Activated CD4-positive, alpha-beta T cell treated with anti-CD3 and anti-CD28 coated beads, Interleukin-2, amount 10 ng/mL, durations not matched to agents 24 days and 14 days (primary cell): Measurements from ENCODE around the gene DHRS3. TPM values are rescaled to one million over a fixed set of nuclear protein-coding genes. Genes with fewer than 3 reads are reported as not detected.

Experiments
- DNase-seq: peaks from one replicate; pipeline ENCODE4 v3.0.0; 2022
- H3K27ac Mint-ChIP-seq: one replicate; pipeline ENCODE4 v1.8.0; 2022; ENCODE audit warnings: mild to moderate bottlenecking, mixed read lengths
- H3K27me3 Mint-ChIP-seq: one replicate; pipeline ENCODE4 v1.8.0; 2022; ENCODE audit warnings: mixed read lengths
- H3K36me3 Mint-ChIP-seq: one replicate; pipeline ENCODE4 v1.8.0; 2022; ENCODE audit warnings: low read depth, mild to moderate bottlenecking, mixed read lengths
- H3K4me1 Mint-ChIP-seq: one replicate; pipeline ENCODE4 v1.8.0; 2021; ENCODE audit warnings: mixed read lengths
- H3K4me3 Mint-ChIP-seq: one replicate; pipeline ENCODE4 v1.8.0; 2022; ENCODE audit warnings: mild to moderate bottlenecking, moderate library complexity, mixed read lengths
- H3K9me3 Mint-ChIP-seq: one replicate; pipeline ENCODE4 v1.8.0; 2021; ENCODE audit warnings: mixed read lengths
- intact Hi-C: fragments of 100-400 bp; cut with micrococcal nuclease; formaldehyde crosslinking; loops from one replicate; pipeline ENCODE4 v1.15.1; 2023
- total RNA-seq: library from RNA; stranded (reverse); gene quantifications from 2 replicates; pipeline ENCODE4 v1.2.3, GENCODE V29; 2022

The DHRS3 gene
- total RNA-seq, 1 donor from 2014 or later: 69.2 TPM

DNA sequence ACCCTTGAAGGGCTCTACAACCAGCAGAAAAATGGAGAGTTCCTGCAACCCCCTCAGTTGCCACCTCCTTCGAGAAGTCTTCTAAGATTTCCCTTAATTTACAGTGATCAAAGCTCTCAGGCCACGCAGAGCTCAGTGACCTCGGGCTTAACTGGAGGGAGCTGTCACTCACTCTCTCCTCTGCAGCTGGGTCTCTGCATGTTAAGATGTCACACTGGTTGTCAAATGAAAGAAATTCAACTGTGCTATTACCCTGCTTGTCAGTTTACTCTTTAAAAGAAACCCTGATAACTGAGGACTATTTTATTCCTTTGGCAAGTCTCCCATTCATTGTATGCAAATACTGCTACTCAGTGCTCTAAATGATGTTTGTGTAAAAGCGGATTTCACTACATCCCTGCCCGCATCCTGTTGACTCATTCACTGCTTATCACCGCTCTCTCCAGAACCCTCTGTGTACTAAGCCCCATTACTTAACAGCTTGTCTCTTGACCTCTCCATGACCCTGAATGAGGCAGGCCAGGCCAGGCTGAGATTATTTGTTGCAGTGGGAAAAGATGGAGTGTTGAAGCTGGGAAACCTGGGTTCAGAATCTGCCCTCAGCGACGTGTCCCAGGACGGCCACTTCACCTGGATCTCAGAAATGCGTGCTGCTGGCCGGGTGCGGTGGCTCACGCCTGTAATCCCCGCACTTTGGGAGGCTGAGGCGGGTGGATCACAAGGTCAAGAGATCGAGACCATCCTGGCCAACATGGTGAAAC lies 13.7 kb downstream of the DHRS3 start:
- H3K27me3 Mint-ChIP-seq: no peaks in the 10 kb centered on the region
- H3K27ac Mint-ChIP-seq: peak overlapping the region; percentile 80
- peaks cover 4% of the 10 kb centered on the region for H3K9me3 Mint-ChIP-seq
- DNase-seq: peak; percentile 83
- intact Hi-C loops: loop anchor here (1.0 kb wide), 1 partner anchor 14 kb away; the partner anchor contains the start of gene DHRS3
- peaks cover 43% of the 10 kb centered on the region for H3K4me1 Mint-ChIP-seq
- H3K4me3 Mint-ChIP-seq: peak overlapping the region; percentile 59
- H3K36me3 Mint-ChIP-seq: peaks cover 40% of the 10 kb centered on the region

DNA sequence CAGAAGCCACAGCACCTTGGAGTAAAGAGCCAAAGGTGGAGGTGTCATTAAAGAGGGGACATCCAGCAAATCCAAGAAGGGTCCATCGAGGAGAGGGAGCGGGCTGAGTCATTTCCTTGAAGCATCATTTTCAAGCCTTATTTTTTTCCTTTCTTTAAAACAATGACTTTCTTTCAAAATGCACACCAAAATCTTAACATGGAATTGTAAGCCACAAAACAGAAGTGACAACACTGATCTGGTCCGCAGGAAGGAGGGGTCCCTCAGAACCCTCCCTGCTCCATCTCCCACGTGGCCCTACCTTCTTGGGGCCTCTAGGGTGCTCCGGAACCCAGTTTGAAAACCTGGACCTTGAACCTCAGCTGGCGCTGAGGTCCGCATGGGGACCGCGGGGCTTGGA lies 14.8 kb downstream of the DHRS3 start:
- intact Hi-C loops: no loop called here
- peaks cover 4% of the 10 kb centered on the region for H3K9me3 Mint-ChIP-seq
- H3K36me3 Mint-ChIP-seq: peaks cover 30% of the 10 kb centered on the region
- peaks cover 39% of the 10 kb centered on the region for H3K4me1 Mint-ChIP-seq
- H3K4me3 Mint-ChIP-seq: no peak overlapping the region
- no peak overlapping the region for H3K27ac Mint-ChIP-seq
- DNase-seq: no peak
- no peaks in the 10 kb centered on the region for H3K27me3 Mint-ChIP-seq

- intact Hi-C loops: no loop called here
- Mint-ChIP-seq H3K4me3 (no peak overlapping the region), H3K36me3 (peaks cover 24% of the 10 kb centered on the region), H3K27me3 (no peaks in the 10 kb centered on the region), H3K4me1 (peaks cover 42% of the 10 kb centered on the region), H3K9me3 (peaks cover 4% of the 10 kb centered on the region), H3K27ac (no peak overlapping the region)
- DNase-seq: no peak
Observed at GRCh38 chr1:12602659-12603024, 15.4 kb downstream of the DHRS3 start.

GRCh38 chr1:12601700-12602658 lies 16.0 kb downstream of the DHRS3 start:
- Mint-ChIP-seq H3K27ac (peak overlapping the region; percentile 26), H3K9me3 (no peaks in the 10 kb centered on the region), H3K4me1 (peaks cover 41% of the 10 kb centered on the region), H3K4me3 (no peak overlapping the region), H3K36me3 (peaks cover 19% of the 10 kb centered on the region), H3K27me3 (peaks cover 2% of the 10 kb centered on the region)
- intact Hi-C loops: no loop called here
- no peak for DNase-seq

DNA sequence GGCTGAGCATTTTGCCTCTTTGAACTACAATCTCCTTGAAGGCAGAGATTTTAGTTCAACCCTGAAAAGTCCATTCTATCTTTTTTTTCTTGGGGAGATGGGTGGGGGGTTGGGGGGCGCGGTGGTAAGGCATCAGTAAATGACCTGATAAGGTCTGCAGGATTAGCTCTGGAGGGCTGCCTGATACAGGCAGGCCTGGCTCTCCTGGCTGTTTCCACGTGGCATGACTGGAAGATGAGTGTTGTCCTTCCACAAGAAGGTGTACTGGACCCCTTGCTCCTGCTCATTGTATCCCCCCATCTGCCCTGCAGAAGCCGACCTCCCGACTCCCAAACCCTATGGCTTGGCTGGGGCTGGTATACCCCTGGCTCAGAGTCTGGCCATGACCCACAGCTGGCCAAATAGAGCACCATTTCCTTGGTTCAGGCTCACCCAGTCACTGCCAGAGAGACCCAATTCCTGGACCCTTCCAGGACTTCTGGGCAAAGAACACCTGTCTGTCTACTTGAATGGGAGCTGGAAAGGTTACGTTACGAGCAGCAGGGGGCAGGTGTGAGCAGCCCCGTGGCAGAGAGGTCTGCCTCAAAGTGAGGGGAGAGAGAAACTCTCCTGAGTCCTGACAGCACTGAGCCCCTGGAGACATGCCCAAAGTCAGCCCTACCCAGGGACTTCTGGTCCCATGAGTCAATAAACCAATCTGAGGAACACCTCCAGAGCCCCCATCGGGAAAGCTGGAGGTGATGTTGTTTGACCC lies 17.0 kb downstream of the DHRS3 start:
- Mint-ChIP-seq H3K27ac (no peak overlapping the region), H3K4me1 (peaks cover 44% of the 10 kb centered on the region), H3K9me3 (no peaks in the 10 kb centered on the region), H3K4me3 (no peak overlapping the region), H3K27me3 (peaks cover 2% of the 10 kb centered on the region), H3K36me3 (peaks cover 14% of the 10 kb centered on the region)
- peak; percentile 83 for DNase-seq
- intact Hi-C loops: no loop called here

DNA sequence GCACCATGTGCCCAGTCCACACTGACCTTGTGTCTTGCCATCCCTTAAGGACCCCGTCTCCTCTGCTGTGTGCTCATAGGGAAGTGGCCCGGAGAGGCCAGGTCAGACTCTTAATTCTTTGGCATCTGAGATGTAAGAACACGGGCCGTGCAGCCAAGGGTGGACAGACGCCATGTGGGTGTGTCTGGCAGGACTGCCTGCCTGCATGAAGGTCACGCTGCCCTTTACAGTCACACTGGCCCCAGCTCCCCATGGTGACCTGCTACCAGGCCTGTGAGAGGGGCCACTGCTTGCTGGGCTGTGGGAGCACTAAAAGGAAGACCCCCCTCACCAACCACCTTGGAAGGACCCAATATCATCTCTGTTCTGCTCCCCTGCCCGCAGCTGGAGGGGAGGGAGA lies 17.7 kb downstream of the DHRS3 start:
- intact Hi-C loops: no loop called here
- H3K4me1 Mint-ChIP-seq: peaks cover 43% of the 10 kb centered on the region

GRCh38 chr1:12599657-12600056 lies 18.4 kb downstream of the DHRS3 start:
- no peak for DNase-seq
- Mint-ChIP-seq H3K27ac (no peak overlapping the region), H3K27me3 (peaks cover 5% of the 10 kb centered on the region), H3K36me3 (peaks cover 10% of the 10 kb centered on the region), H3K4me1 (peaks cover 42% of the 10 kb centered on the region), H3K4me3 (no peak overlapping the region), H3K9me3 (no peaks in the 10 kb centered on the region)
- intact Hi-C loops: no loop called here

More for the DNA sequence above, 17.7 kb downstream of the DHRS3 start:
- H3K27ac Mint-ChIP-seq: no peak overlapping the region
- no peak for DNase-seq
- peaks cover 2% of the 10 kb centered on the region for H3K27me3 Mint-ChIP-seq
- peaks cover 9% of the 10 kb centered on the region for H3K36me3 Mint-ChIP-seq
- no peaks in the 10 kb centered on the region for H3K9me3 Mint-ChIP-seq
- no peak overlapping the region for H3K4me3 Mint-ChIP-seq

- H3K27ac Mint-ChIP-seq: no peak overlapping the region
- peaks cover 7% of the 10 kb centered on the region for H3K36me3 Mint-ChIP-seq
- peaks cover 38% of the 10 kb centered on the region for H3K4me1 Mint-ChIP-seq
- no peak overlapping the region for H3K4me3 Mint-ChIP-seq
- H3K27me3 Mint-ChIP-seq: peaks cover 7% of the 10 kb centered on the region
- H3K9me3 Mint-ChIP-seq: no peaks in the 10 kb centered on the region
- DNase-seq: no peak
- intact Hi-C loops: no loop called here
Observed at GRCh38 chr1:12598974-12599373, 19.0 kb downstream of the DHRS3 start.

- intact Hi-C loops: no loop called here
- peaks cover 30% of the 10 kb centered on the region for H3K4me1 Mint-ChIP-seq
- H3K9me3 Mint-ChIP-seq: no peaks in the 10 kb centered on the region
- no peak for DNase-seq
- no peak overlapping the region for H3K4me3 Mint-ChIP-seq
- H3K27me3 Mint-ChIP-seq: peaks cover 7% of the 10 kb centered on the region
- H3K36me3 Mint-ChIP-seq: peaks cover 7% of the 10 kb centered on the region
- no peak overlapping the region for H3K27ac Mint-ChIP-seq
Observed at GRCh38 chr1:12597792-12598191, 20.2 kb downstream of the DHRS3 start.

- no peak overlapping the region for H3K4me3 Mint-ChIP-seq
- no peaks in the 10 kb centered on the region for H3K9me3 Mint-ChIP-seq
- H3K4me1 Mint-ChIP-seq: peaks cover 20% of the 10 kb centered on the region
- intact Hi-C loops: no loop called here
- H3K36me3 Mint-ChIP-seq: peaks cover 14% of the 10 kb centered on the region
- H3K27ac Mint-ChIP-seq: no peak overlapping the region
- no peak for DNase-seq
- H3K27me3 Mint-ChIP-seq: peaks cover 7% of the 10 kb centered on the region
Observed at GRCh38 chr1:12596007-12596821, 21.8 kb downstream of the DHRS3 start.

DNA sequence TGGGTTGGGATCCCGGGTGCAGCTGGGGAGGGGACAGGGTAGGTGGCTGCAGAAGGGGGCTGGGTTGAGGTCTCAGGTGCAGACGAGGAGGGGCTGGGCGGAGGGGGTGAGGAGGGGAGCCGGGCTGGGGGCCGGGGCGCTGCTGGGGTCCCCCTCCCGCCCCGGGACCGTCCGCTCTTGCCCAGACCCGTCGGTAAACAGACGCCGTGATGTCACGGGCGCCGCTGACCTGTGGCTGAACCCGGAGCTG lies 22.3 kb downstream of the DHRS3 start:
- no peak for DNase-seq
- no peaks in the 10 kb centered on the region for H3K9me3 Mint-ChIP-seq
- H3K4me3 Mint-ChIP-seq: no peak overlapping the region
- peaks cover 16% of the 10 kb centered on the region for H3K36me3 Mint-ChIP-seq
- H3K27me3 Mint-ChIP-seq: peaks cover 7% of the 10 kb centered on the region
- intact Hi-C loops: no loop called here
- peaks cover 17% of the 10 kb centered on the region for H3K4me1 Mint-ChIP-seq
- no peak overlapping the region for H3K27ac Mint-ChIP-seq

- DNase-seq: no peak
- peak overlapping the region; percentile 57 for H3K27ac Mint-ChIP-seq
- peaks cover 16% of the 10 kb centered on the region for H3K36me3 Mint-ChIP-seq
- peaks cover 15% of the 10 kb centered on the region for H3K4me1 Mint-ChIP-seq
- H3K9me3 Mint-ChIP-seq: no peaks in the 10 kb centered on the region
- intact Hi-C loops: no loop called here
- peak overlapping the region; percentile 54 for H3K4me3 Mint-ChIP-seq
- H3K27me3 Mint-ChIP-seq: peaks cover 7% of the 10 kb centered on the region
Observed at GRCh38 chr1:12594966-12595756, 22.8 kb downstream of the DHRS3 start.
